GM18867 (cell line): ENCODE measurements around the gene ZNF18.

ENCODE experiments used
- ATAC-seq: cut with Tn5 transposase; IDR thresholded peaks from one replicate; pipeline ENCODE4 v1.9.1; 2021; ENCODE audit warnings: mild to moderate bottlenecking, moderate library complexity; ENCODE audit not compliant: unreplicated experiment

ZNF18 gene, protein sequence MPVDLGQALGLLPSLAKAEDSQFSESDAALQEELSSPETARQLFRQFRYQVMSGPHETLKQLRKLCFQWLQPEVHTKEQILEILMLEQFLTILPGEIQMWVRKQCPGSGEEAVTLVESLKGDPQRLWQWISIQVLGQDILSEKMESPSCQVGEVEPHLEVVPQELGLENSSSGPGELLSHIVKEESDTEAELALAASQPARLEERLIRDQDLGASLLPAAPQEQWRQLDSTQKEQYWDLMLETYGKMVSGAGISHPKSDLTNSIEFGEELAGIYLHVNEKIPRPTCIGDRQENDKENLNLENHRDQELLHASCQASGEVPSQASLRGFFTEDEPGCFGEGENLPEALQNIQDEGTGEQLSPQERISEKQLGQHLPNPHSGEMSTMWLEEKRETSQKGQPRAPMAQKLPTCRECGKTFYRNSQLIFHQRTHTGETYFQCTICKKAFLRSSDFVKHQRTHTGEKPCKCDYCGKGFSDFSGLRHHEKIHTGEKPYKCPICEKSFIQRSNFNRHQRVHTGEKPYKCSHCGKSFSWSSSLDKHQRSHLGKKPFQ

DNA sequence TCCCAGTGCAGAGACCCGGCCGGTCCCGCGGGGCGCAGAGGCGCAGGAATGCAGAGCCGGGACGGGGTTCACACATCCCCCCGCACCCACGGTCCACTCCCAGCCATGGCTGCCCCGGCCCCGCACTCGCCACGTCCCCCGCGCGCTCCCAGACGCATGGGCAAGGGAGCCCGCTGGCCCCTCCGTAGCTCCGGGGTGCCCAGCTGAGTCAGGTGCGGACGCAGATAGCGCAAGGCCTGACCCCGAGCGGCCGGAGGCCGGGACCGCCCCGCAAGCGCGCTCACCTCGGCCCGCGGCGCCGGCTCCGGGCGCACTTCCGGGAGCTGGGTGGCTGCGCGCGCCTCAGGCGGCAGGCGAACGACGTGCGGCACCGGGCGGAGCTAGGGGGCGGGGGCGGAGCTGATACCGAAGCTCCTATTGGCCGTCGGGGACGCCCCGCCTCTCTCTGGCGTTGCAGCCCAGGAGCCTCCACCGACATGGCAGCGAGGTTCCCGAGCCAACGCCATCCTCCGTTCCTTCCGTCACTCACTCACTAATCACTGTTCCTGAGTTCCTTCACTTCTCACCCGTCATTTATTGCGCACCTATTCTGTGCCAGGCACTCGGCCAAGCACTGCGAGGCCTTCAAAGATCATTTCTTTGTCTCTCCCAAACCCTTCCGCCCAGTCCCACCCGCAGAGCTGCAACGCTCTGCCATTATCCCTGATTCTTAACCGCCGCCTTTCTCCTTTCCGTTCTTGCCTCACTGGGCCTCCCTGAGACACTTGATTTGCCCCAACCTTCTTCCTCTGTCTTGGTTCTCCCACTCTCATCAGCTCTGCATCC lies at the start of gene ZNF18:
Gene ZNF18 (minus strand): TSS at position 329 of the 825 bp plus-strand sequence. CDS start 4,646 bp downstream, outside the sequence.
- ATAC-seq = peak; percentile 95

DNA sequence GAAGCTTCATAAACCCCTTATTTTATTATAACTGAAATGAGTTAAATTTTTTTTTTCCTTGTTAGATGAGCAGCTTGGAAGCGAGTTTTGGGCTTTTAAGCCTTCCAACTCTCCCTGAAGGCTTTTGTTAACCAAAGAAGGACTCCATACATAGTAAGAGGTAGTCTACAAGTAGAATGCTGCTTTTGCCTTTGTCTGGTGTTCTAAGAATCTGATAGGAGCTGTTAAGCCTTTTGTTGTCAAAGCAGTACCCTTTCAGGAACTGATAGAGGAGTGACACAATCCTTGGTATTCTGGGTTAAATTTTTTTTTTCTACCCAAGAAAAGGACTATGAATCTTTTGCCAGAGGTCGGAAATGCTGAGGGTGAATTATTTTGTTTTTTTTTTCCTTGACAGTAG lies 49.5 kb upstream of the ZNF18 start:
- ATAC-seq = no peak

DNA sequence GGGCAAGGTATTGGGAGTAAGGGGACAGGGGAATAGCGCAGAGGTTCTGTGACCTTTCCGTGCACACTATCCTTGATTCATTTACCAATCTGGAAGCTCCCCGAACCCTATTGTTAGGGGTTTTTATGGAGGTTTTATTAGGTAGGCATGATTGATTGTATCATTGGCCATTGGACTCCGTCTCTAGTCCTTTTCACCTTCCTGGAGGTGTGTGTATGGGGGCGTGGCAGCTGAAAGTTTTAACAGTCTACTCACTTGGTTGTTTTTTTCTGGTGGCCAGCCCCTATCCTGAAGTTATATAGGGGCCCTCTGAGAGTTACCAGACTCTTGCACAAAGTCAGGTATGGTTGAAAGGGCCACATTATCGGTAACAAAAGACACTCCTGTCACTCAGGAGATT lies 46.4 kb upstream of the ZNF18 start:
- ATAC-seq = no peak

DNA sequence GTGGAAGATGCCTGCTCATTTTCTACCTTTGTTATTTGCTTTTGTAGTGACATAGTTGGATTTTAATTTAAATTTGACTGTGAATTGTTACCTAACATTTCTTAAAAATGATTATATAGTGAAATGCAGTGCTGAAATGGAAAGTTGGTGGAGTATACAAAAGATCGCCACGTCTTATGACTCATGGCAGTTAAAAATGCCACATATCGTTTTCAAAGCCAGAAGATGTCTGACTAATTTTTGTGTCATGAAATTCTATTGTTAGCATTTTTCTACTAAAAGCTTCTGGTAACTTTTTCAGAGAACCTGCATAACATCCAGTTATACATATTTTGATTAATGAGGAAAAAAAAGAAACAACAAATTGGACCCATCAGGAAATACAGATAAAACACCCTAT lies 44.0 kb upstream of the ZNF18 start:
- no peak for ATAC-seq

DNA sequence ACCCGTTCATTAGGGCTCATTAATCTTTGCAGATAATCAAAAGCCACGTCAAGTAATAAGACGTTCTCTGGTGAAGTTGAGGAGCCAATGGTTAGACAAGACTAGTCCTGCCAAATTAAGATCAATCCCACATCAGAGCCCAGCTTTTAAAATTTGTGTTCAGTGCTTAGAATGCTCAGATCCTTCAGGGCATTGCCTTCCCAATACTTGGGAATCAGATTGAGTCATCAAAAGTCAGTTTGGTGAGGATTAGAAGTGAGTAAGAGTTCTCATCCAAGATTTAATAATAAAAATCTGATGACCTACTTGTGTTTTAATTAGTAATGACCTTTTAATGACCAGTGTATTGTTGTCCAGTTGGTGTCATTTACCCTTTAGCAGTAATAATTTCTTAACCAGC lies 43.2 kb upstream of the ZNF18 start:
- ATAC-seq = no peak

DNA sequence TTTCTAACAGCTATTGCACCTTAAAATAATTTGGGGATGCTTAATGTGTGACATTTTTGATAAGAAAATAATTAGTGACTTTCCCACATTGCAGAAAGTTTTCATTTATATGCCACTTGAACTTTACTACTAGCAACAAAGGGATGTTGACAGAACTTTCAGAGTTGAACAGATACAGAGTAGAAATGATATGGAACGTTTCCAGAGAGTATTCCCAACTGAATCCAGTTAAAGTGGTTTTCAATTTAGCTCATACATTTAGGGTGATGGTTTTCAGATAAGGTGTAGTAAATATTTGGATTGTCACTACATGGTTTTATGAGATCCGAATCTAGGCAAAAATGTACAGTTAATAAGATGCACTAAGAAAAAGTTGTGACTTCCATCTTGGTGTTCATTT lies 40.7 kb upstream of the ZNF18 start:
- no peak for ATAC-seq

DNA sequence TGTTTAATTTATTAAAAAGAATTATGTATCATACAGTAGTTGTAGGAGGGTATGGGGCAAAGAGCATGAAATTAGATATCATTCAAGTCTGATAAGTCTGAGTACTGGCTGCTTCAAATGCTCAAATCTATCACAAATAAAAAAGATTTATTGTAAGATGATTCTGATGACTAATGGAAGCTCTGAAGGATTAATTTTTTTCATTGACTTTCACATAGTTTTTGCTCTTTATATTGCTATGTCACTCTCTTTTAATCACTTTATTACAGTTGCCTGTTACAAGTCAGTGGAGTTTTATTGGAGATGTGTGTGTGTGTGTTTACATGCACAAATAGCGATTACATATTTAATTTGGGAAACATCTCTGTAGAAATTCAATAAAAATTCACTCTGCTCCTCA lies 38.4 kb upstream of the ZNF18 start:
- ATAC-seq = no peak

DNA sequence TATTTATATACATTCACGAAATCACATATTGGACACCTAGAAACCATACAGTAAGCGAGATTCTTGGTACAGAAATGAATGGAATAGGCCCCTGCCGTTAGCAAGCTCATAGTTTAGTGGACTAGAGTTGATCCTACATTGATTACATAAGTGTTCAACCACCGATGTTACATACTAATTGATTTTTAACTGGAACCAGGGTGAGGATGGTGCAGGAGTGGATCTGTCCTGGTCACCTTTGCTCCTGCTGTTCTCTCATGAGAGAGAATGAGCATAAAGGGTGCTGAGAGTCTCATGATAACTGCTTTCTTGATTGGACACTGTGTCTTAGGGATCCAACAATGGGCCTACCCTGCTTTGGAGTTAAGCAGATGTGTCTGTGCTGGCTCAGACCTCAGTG lies 37.3 kb upstream of the ZNF18 start:
- ATAC-seq = no peak

DNA sequence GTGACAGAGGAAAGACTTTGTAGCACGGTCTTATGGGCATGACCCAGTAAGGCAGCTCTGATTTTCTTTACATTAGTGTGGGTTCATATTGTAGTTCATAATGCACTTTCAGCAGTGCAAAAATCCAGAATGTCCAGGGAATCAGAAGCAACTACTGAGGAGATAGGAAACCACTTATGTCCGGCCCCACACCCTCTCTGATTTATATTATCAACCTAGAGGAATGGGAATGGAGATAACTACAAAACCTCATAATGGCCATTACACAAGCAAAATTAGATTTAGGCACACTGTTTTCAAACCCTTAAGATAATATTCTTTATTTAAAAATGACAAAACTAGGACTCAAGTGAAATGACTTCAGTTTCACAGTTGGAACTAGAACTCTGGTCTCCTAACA lies 31.3 kb upstream of the ZNF18 start:
- ATAC-seq = no peak

DNA sequence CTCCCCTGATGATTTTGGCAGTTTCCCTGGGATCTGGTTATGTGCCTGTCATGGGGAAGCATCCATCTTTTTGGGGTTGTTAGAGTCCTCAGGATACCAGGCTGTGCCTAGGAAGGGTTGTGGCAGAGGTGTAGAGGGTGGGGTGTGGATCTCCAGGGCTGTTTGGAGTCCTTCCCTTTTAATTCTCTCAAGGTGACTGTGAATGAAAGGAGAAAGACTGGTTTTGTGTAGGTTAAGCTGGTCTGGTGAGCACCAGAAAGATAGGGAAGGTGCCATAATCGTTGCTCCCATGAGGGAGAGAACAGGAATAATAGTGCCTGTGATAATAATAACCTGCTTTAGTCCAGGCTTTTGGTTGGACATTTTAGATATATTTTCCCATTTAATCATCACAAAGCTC lies 30.4 kb upstream of the ZNF18 start:
- no peak for ATAC-seq

DNA sequence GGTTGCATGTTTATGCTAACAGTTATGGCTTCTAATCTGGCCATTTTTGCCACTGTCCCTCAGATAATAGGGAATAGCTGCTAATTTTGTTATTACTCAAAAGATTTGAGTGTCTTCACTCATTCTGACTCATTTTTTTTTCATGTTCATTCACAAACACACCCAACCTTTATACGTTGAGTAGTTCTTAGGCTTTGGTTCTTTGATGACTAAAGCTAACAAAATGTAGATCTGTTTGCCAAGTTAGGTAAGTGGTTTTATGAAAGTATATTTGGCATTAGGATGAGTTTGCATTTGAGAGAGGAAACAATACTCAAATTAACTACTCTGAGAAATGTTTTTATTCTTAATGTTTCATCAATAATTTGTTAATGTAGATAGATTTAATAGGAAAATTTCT lies 27.1 kb upstream of the ZNF18 start:
- no peak for ATAC-seq

DNA sequence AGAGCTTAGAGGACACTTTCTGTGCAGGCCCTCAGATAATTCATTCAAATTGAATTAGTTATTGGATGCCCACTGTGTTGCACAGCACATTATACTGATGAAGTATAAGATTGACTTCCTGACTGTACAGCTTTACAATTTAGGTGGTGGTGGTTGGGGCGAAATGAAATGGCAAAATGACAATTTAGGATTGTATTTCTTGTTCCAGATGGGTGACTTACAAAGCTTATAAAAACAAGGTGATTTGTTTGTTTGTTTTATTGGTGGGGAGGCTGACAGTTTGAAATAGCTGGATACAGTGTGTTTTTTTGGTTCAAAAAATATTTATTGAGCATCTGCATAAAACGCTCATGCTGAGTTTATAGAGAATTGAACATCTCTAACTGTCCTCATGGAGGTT lies 25.0 kb upstream of the ZNF18 start:
- no peak for ATAC-seq

DNA sequence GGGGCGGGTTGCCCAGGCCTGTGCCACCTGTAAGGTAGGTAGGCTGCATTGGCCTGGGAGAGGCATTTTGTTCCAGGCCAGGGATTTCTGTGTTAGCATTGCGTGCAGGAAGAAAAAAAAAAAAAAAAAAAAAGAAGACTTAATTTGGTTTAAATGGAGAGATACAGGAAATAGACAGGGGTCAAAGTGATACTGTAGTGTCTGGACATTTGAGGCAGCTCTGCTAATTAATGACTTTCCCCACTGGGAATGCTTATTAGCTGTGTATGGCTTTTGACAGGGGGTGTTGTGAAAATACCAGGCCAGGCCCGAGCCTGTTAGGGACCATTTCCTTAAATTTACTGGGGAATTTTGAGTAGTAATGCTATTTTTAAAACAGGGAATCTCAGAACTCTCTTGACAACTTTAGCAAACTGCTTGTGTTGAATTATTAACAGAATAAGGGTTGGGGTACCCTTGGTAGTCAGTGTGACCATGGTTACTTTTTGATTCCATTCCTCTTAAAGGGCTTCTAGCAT lies 24.4 kb upstream of the ZNF18 start:
- no peak for ATAC-seq

DNA sequence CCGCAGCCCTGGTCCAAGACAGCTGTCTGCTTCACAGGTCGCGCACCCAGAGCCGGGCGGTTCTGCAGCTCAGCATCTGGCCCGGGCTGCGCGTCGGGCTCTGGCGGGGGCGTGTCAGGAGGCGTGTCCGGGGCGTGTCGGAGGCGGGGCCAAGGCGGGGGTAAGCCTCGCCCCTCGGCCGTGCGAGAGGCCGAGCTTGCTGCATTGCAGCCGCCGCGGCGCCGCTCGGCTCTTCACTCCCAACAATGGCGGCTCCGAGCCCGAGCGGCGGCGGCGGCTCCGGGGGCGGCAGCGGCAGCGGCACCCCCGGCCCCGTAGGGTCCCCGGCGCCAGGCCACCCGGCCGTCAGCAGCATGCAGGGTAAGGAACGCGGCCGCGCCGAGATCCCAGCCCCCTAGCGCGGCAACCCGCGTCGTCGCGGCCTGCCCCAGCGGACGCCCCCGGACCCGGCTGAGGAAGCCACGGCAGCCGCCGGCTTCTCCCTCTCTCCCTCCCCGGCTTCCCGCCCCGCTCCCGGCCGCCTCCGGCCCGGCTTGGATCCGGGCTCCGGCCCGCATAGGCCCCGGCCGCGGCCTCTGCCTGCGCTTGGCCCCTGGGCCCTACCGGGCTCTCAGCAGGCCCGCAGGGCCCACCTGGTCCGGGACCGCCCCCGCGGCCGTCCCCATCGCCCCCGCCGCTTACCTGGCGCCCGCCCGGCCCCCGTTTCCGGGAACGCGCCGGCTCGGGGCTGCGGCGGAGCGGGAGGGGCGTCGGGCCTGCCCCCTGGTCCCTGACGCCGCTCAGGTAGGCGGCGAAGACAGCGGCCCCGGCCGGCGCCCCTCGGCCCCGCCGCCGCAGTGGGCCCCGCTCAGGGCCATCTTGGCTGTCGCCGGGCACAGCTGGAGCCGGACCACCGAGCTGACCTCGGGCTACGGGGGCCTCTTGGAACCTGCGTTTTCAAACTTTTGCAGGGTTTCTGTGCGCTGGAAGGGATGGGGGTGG lies 23.7 kb upstream of the ZNF18 start, which contains the start of gene MAP2K4:
Gene MAP2K4 (plus strand): TSS at position 236 of the 981 bp plus-strand sequence. CDS start 10 bp downstream, at position 246.
- ATAC-seq = peak; percentile 94

DNA sequence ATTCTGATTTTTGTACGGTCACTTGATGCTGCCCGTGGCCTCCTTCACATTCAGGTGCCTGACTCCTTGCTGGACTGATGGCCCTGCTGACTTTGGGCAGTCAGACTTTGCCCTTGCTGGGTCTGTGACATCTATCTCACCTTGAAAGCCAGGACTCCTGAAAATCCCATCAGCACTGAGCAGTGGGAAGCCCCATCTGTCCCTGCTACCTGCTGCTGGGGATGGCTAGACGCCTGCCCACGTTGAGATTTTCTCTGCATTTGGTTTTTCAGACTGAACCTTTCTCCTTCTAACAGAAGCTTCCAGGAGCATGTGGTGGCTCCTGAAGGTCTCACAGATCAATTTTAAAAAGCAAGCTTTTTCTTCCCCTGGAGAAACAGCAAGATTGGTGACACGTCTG lies 10.2 kb upstream of the ZNF18 start:
- ATAC-seq = no peak

DNA sequence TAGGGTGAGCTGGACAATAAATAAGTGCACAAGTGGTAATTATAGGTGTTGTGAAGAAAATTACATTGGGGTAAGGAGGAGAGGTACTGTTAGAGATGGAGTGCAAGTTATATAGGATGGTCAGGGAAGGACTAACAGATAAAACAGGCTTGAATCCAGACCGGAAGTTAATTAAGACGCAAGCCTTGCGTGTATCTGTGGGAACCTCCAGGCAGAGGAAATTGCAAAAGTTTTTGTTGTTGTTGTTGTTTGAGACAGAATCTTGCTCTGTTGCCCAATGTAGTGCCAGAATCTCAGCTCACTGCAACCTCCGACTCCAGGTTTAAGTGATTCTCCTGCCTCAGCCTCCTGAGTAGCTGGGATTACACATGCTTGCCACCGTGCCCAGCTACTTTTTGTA lies 2.4 kb upstream of the ZNF18 start:
- ATAC-seq = no peak

DNA sequence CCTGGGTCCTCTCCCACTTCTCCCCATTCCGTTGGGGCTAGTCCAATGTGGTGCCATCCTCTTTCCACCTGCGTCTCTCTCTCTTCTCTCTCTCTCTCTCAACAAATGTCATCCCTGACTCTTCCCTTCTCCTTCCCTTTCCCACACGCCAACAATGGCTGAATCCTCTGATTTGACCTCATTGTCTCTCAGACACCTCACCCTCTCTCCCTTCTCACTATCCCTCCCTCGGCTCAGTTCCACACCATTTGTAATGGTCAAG lies 628 bp upstream of the ZNF18 start:
- no peak for ATAC-seq

DNA sequence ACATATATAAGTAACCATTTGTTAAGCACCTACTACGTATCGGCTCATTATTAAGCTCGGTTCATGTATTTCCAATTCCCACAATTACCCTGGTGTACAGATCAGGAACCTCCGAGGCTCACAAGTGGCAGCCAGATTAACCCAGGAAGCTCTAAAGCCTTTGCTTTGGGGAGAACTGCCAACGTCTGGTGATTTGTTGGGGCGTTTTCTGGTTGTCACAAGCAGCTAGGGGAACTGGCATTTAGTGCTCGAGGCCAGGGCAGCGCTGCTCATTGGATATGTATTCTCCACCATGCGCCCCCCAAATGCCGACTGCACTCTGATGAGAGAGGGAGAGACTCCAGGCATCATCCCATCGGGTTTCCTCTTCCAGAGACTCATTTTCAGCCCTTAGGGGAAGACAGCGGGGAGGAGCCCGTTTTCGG lies 541 bp downstream of the ZNF18 start:
- ATAC-seq = peak; percentile 37

DNA sequence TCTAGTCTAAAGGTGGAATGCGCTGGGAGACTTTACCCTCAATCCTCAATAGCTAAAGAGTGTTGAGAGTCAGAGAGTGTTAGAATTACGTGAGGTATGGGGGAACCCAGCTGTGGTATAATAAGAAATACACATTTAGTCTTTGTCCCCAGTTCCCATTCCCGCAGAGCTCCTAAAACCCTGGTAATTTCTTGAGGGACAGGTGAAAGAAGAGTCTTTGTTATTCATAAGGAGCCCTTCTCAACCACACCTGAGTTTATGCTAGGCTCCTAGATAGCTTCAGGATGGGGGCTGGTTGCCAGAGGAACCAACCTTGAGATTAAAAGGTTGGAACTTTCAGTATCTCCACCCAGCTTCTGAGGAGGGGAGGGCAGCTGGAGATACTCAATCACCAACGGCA lies 5.8 kb downstream of the ZNF18 start:
- no peak for ATAC-seq

DNA sequence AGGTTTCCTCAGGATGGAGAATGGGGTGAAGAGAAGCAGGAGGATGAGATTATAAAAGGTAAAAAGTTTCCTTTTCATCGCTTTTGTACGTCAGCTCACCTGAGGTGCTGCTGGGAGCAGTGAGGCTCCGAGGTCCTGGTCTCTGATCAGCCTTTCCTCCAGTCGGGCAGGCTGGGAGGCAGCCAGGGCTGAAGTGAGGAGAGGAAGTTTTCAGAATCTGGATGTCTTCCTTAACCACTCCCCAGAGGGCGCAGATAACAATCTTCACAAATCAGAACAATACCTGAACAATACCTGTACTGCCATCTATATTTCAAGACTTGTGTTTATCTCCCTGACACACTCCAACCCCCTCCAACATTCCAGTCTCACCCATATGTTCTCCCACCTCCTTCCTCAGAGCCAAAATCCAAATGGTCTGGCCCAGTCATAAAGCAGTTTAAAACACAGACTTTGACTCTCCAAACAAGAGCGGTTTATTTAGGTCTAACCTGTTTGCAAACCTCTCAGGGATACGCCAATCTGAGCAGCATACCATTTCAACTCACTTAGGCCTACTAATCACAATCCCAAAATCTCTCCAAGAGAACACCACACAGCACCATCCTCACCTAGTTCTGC lies 6.8 kb downstream of the ZNF18 start:
- ATAC-seq = no peak
